Measurements from ENCODE around the gene DTNA.

- TF ChIP-seq POLR2AphosphoS5 (IDR thresholded peaks at IDR 0.05) (no peak), CTCF (IDR thresholded peaks at IDR 0.05; ENCODE audit: poor library complexity, severe bottlenecking) (no peak)
These were observed 161.3 kb downstream of the DTNA start for GRCh38 chr18:34871435-34871834.
